Right lobe of liver (tissue), 4 donors: ENCODE data around the gene KANSL1L.

Experiments
- CTCF ChIP-seq, 4 donors: fragments of 200-600 bp in 3 of 4; fragments of 450-650 bp in 1 of 4; IDR thresholded peaks; one replicate each; pipeline versions ENCODE4 v1.5.1 to v1.8.0; 2016 to 2022; ENCODE audit warnings: antibody characterized with exemption in 4 of 4, mild to moderate bottlenecking in 2 of 4
- POLR2A ChIP-seq: fragments of 450-650 bp; IDR thresholded peaks from one replicate; pipeline ENCODE4 v1.6.1; 2017; ENCODE audit warnings: antibody characterized with exemption, mild to moderate bottlenecking
- donor health status: DM: no; HTN: no; CAD: no.
- donor health status: DM: no; HTN: no; CAD: no.
- donor health status: DM: no; HTN: yes; CAD: no.

GRCh38 chr2:210022824-210023223, 148.4 kb downstream of the KANSL1L start:
- TF ChIP-seq POLR2A (no peak), CTCF (IDR thresholded peaks at IDR 0.05) (no peak)
